SIG-M5 treated with dmso at 0.1 percent for 504 hours (cell line): ENCODE measurements around the gene SPDYC.

ENCODE experiments used
- DNase-seq: peaks from one replicate; lab custom pipeline; 2025; ENCODE audit not compliant: unreplicated experiment; lab: John Stamatoyannopoulos, UW

Gene SPDYC

DNA sequence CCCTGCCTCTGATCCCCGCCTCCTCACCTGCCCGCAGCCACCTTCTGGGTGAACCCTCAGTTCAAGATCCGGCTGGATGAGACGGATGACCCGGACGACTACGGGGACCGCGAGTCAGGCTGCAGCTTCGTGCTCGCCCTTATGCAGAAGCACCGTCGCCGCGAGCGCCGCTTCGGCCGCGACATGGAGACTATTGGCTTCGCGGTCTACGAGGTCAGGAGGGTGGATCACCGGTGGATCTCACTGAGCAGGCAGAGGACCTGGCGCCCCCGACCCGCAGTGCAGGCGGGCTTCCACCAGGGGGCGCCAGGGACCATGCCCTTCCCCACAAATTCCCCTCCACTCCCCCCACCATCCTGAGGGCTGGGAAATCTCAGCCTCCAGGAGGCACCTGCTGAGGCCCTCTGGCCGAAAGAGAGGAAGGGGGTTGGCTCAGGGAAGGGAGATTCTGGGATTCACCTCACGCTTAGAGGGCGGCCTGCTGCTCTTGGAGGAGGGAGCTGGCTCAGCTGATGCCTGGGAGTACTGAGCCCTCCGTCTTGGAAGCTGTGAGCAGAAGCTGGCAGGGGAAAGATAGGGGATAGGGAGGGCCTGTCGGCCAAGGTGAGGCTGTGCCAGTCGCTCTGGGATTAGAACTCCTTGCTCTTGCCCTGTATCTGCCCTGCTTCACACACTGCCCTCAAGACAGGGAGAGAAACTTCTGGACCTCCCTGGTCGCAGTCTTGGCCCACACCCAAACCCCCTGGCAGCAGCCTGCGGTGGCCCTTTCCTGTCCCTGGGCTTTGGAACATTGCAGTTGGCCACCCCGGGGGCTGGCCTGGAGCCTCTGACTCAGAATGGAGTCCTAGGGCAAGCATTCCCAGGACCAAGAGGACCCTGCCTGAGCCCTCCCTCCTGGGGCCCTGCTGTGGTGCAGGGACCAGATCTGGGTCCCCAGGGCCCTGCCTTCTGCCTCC, 34.9 kb downstream of the SPDYC start:
- peak; percentile 13 for DNase-seq

DNA sequence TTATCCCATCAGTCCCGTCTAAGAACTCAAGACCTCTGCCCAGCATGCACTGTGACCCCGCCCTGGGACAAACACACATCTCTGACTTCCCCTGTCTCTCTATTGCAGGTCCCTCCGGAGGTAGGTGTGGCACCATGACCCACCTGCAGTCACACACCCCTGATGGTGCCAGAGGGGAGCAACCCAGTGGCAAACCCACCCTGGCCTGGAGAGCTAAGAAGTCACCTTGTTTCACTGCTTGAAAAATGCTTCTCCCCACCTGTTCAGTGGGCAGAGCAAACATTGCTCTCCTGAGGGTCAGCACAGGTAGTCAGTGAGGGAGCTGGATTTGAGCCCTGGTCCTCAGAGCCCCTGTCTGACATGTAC, 35.6 kb downstream of the SPDYC start:
- DNase-seq: no peak

DNA sequence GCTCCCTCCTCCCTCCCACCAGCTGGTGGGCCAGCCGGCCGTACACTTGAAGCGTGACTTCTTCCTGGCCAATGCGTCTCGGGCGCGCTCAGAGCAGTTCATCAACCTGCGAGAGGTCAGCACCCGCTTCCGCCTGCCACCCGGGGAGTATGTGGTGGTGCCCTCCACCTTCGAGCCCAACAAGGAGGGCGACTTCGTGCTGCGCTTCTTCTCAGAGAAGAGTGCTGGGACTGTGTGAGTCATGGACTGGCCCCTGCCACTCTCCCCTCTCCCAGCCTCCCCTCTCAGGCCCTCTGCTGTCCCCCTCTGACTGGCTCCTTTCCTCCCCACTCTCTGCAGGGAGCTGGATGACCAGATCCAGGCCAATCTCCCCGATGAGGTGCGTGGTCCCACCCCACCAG, 36.4 kb downstream of the SPDYC start:
- no peak for DNase-seq

DNA sequence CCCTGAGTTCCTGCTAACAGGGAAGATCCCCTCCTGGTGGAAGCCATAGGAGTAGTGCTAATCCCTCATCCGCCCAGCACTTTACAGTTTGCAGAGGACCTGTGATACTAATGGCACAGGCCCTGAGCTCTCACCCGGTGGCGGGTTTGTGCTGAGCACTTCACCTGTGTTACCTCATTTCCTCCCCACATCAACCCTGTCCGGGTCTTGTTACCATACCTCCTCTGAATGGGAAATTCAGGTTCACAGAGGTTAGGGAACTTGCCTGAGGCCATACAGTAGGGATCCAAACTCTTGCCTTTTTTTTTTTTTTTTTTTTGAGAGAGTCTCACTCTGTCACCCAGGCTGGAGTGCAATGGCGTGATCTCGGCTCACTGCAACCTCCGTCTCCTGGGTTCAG, 36.9 kb downstream of the SPDYC start:
- no peak for DNase-seq

DNA sequence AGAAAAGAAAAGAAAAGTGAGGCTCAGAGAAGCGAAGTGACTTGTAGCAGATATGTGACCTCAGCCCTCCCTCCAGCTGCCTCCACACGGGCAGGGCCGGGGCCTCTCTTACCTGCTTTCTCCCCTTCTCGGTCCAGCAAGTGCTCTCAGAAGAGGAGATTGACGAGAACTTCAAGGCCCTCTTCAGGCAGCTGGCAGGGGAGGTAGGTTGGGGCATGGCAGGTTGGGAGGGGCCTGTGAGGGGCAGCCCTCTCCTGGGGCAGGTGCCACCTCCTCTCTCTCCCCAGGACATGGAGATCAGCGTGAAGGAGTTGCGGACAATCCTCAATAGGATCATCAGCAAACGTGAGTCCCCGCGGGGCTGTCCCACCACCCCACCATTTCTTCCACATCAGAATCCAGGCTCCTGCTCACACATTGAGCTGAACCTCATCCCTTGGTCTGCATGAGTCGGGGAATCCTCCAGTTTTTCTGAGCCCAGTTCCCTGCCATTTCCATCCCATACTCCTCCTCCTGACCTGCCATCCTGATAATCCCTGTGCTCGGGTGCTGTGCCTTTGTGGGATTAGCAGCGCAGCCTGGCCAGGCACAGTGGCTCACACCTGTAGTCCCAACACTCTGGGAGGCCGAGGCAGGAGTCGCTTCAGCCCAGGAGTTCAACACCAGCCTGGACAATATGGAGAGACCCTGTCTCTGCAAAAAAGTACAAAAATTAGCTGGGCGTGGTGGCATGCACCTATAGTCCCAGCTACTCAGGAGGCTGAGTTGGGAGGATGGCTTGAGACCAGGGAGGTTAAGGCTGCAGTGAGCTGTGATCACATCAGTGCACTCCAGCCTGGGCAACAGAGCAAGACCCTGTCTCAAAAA, 38.1 kb downstream of the SPDYC start:
- no peak for DNase-seq

DNA sequence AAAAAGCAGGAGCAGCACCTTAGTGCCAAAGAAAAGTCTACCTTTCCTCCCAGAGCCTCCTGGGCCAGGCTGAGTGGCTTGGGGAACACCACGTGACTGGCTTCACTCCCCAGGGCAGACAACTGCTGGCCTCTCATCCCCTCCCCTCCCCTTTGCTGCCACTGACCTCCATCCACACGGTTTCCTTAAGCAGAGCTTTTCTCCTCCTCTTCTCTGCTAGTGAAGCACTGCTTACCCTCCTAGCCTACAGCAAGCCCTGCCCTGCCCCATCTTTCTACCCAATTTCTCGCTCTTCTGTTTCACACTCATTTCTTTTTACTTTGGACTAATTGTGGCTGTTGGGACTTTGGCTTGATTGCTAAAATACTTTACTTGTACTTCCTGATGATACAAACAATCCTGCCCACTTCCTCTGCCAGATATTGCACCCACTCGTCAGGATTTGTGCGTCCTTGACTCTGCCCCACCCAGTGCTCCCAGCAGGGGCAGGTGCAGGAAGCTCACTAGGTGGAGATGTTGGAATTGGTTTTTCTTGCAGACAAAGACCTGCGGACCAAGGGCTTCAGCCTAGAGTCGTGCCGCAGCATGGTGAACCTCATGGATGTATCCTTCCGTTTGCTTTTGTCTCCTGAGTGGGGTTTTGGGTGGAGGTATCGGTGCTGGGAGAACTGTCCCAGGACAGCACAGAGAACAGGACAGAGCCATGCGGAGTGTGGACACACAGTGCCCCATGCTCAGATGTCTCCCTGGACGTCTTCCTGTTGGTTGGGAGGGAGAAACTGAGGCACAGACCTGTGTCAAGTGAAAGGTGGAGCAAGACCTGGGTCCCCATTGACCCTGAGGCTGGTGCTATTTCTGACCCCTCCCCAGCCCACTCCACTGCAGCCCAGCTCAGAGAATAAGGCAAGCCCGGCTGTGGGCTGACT, 39.0 kb downstream of the SPDYC start:
- no peak for DNase-seq

DNA sequence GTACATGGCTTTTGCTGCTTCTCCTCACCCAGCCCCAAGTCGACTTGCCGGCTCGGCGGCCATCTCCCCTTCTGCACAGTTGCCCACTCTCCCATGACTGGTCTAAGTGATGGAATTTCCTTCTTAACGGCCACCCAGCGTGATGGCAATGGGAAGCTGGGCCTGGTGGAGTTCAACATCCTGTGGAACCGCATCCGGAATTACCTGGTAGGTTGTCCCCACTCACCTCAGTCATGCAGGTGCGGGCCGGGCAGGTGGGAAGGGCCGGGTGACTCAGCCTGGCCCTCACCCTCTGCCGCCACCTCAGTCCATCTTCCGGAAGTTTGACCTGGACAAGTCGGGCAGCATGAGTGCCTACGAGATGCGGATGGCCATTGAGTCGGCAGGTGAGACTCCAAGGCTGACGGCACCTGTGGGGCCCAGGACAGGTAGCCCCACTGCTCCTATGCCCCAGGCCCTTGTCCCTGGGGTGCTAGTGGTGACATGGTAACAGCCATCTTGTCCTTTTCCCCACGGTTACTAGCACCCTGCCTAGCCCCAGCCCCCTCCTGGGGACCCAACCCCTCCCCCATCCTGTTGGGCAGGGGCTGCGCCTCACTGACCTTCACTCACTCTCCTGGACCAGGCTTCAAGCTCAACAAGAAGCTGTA, 39.8 kb downstream of the SPDYC start:
- no peak for DNase-seq

DNA sequence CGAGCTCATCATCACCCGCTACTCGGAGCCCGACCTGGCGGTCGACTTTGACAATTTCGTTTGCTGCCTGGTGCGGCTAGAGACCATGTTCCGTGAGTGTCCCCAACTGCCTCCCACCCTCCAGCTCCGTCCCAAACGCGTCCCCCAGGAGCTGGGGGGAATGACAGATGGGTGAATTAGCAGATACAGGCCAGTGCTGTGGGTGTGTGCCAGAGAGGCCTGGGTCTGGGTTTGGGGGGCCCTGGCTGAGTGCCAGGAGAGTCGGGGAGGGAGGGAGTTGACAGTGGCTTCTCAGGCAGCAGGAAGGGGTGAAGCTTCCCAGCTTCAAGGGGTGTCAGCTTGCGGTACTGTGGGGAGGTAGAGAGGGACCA, 40.3 kb downstream of the SPDYC start:
- DNase-seq: no peak

DNA sequence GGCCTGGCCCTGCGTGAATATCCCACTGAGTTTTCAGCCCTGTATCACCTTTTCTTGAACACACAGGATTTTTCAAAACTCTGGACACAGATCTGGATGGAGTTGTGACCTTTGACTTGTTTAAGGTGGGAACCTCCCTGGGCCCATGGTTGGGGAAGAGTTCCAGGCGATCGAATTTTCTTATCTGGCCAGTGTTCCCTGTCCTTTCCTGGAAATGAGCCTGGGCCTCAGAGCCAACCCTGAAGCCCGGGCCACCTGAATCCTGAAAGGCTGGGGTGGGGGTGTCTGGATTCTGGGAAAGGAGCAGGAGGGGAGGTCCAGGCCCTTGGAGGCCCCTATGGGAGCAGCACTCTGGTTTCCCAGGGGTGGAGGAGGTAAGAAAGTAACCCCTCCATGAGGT, 40.7 kb downstream of the SPDYC start:
- no peak for DNase-seq

DNA sequence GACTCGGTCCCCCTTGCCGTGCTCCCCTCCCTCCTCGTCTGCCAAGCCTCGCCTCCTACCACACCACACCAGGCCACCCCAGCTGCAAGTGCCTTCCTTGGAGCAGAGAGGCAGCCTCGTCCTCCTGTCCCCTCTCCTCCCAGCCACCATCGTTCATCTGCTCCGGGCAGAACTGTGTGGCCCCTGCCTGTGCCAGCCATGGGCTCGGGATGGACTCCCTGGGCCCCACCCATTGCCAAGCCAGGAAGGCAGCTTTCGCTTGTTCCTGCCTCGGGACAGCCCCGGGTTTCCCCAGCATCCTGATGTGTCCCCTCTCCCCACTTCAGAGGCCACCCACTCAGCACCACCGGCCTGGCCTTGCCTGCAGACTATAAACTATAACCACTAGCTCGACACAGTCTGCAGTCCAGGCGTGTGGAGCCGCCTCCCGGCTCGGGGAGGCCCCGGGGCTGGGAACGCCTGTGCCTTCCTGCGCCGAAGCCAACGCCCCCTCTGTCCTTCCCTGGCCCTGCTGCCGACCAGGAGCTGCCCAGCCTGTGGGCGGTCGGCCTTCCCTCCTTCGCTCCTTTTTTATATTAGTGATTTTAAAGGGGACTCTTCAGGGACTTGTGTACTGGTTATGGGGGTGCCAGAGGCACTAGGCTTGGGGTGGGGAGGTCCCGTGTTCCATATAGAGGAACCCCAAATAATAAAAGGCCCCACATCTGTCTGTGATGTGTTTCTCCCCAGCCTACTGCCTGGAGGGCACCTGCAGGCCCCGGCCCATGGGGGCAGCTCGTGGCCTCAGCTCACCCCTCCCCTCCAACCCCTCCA, 41.5 kb downstream of the SPDYC start:
- DNase-seq: no peak

DNA sequence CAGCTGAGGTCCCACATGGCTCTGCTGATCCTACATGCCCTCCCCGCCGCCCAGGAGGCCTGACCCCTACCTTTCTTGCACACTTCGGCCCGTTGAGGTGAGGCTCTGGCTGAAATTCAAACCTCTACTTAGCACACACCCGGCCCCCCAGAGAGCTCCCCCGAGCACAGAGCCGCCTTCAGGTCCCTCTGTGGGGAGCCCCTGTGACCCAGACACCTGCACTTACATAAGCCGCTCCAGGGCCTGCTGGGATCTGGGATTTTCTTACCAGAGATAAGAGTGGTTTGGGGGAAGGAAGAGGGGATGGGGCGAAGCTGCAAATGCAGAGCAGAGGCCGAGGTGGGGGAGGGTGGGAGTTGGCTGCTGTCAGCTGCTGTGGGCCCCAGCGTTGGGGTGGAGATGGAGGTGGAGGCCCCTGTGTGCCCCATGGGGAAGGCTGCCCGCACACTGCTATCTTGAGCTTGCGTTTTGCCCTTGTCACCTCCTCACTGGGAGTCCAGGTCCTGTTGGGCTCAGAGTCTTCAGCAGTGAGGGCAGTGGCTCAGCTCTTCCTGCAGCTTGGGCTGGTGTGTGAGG, 42.3 kb downstream of the SPDYC start:
- DNase-seq: no peak

DNA sequence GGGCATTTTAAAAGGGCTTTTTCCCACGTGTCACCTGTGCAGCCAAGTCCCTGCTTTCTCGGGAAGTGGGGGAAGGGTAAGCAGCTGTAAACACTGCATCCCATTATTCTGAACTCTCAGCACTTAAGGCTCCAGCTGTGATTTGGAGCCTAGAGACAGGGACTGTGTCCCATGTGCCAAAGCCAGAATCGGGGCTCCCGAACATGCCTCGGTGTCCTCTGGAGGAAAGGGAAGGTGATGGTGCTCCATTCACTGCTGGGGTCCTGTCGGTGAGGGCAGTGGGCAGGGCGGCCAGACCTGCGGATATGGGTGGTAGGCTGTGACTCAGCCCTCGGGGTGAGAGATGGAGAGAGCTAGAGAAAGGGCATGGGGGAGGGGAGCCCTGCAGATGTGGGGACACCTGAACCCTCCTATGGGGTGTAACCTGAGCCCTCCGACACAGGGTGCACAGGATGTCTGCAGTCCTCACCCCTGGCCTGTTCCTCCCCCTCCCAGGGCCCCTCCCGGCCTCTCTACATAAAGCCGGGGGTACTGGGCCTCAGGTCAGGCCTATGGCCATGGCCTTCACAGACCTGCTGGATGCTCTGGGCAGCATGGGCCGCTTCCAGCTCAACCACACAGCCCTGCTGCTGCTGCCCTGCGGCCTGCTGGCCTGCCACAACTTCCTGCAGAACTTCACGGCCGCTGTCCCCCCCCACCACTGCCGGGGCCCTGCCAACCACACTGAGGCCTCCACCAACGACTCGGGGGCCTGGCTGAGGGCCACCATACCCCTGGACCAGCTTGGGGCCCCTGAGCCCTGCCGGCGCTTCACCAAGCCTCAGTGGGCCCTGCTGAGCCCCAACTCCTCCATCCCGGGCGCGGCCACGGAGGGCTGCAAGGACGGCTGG, 43.5 kb downstream of the SPDYC start:
- no peak for DNase-seq

DNA sequence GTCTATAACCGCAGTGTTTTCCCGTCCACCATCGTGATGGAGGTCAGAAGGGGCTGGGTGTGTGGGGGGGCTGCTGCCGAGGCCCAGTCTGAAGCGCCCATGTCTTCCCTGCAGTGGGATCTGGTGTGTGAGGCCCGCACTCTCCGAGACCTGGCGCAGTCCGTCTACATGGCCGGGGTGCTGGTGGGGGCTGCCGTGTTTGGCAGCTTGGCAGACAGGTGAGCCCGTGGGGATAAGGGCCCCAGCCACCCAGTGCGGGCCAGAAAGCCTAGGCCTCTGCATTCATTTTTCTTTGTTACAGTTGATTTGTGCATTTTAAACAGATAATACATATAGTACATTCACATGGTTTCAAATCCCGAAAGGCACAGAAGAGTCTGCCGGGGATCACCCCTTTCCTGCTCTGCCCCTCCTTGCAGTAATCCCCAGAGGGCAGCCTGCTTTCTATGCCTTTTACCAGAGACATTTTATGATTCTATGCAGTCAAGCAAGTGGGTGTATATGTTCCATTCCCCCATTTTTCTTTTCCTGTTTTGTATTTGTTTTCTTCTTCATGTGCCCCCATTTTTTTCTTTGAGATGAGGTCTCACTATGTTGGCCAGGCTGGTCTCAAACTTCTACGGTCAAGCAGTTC, 44.3 kb downstream of the SPDYC start:
- DNase-seq: no peak

DNA sequence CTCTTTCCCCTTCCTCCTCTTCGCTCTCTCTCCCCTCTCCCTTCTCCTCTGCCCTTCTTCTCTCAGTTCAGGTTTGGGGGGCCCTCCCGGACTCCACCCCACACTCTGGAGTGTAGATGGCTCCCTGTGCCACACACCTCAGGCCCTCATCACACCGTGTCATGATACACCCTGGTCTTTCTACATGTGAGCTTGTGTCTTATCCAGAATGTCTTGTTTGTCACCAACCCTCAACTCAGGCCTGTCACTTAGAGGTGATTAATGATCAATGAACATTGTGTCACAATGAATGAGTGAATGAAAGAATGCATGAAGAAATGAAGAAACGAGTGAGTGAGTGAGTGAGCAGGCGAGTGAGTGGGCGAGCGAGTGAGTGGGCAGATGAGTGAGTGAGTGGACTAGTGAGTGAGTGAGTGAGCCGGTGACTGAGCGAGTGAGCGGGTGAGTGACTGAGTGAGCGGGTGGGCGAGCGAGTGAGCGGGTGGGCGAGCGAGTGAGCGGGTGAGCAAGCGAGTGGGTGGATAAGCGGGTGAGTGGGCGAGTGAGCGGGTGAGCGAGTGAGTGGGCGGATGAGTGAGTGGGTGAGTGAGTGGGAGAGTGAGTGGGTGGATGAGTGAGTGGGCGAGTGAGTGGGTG, 45.5 kb downstream of the SPDYC start:
- DNase-seq: no peak

DNA sequence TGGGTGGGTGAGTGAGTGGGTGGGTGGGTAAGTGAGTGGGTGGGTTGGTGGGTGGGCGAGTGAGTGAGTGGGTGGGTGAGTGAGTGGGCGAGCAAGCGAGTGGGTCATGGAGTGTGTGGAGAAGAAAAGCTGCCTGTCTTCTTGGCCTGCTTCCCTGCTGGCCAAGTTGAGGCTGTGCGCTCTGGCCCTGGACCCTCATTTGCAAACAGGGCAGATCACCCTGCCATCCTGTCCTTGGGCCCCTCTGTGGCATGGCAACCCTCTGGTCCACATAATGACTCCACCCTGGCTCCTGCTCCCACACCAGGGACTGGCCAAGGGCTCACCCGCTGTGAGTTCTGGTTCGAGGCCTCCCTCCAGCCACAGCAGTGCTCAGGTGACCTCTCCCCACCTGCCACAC, 46.8 kb downstream of the SPDYC start:
- DNase-seq: no peak

DNA sequence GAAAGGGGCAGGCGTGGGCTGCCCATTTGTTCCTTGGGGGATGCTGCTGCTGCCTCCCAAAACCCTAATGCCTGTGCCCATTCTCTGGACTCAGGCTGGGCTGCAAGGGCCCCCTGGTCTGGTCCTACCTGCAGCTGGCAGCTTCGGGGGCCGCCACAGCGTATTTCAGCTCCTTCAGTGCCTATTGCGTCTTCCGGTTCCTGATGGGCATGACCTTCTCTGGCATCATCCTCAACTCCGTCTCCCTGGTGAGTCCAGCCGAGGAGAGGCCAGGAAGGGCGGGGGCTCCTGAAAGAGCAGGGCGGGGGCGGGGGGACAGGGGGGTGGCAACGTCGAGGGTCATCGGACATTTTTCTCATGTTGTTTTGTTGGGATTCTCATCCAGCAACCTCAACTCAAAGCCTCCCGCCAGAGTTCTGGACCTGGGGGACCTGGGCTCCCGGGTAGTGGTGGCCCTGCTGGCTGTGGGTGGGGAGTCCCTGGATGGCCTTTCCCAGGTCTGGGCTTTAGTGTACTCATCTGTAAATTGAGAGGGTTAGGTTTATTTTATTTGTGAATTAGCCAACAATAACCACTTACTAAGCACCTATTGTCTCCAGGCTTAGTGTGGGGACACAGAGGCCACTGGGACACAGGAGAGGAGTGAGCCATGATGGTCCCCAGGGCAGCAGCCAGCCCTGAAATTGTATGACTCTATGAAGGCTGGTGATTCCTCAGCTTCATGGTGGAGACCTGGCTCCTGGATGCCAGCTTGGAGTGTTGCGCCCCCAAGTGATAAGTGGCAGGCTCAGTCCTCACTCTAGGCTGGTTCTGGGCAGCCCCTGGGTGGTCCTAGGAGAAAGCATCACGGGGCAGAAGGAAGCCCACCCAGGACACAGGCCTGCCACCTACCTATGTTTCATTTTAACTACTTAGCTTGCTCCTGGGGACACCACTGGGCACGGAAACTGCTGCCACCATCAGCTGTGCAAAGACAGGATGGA, 47.7 kb downstream of the SPDYC start:
- DNase-seq: no peak
